Measurements from ENCODE around the gene SH2B3. TPM values are rescaled to one million over a fixed set of nuclear protein-coding genes. Genes with fewer than 3 reads are reported as not detected.

SH2B3 gene
- total and polyA plus RNA-seq, 2 donors from 2014 or later: 7.3 to 35.0 TPM

GRCh38 chr12:111469401-111469800, 63.7 kb downstream of the SH2B3 start:
- no peak for TF ChIP-seq CTCF (IDR thresholded peaks at IDR 0.05; ENCODE audit: borderline replicate concordance, extremely low read depth, insufficient read depth)
- Histone ChIP-seq H3K4me1 (ENCODE audit: control insufficient read depth in 2 of 3, insufficient read depth in 2 of 3, low read depth in 1 of 3, low read length in 3 of 3) (peaks cover 5 to 22% (median 6%) of the 10 kb centered on the region in 3 donors), H3K9ac (ENCODE audit: low read length in 3 of 3) (no peak overlapping the region), H3K27me3 (ENCODE audit: control insufficient read depth, insufficient read depth, low read length) (no peaks in the 10 kb centered on the region), H3K4me3 (ENCODE audit: low read length in 3 of 3) (no peak overlapping the region), H3K36me3 (ENCODE audit: control insufficient read depth in 2 of 3, insufficient read depth in 3 of 3, low read length in 3 of 3) (peaks cover 4 to 16% (median 7%) of the 10 kb centered on the region in 3 donors), H3K27ac (ENCODE audit: low read depth in 2 of 2, low read length in 2 of 2) (no peak overlapping the region), H3K9me3 (ENCODE audit: control insufficient read depth in 2 of 3, insufficient read depth in 1 of 3, low read length in 3 of 3) (no peaks in the 10 kb centered on the region)
- intact Hi-C loops (cut with DNase I): no loop called here
- FAIRE-seq (no peak), DNase-seq (no peak)

GRCh38 chr12:111471236-111471635, 65.5 kb downstream of the SH2B3 start:
- peak; percentile 72 for FAIRE-seq
- peak in 1 of 5 donors; percentile 44 for DNase-seq
- TF ChIP-seq CTCF (IDR thresholded peaks at IDR 0.05; ENCODE audit: borderline replicate concordance, extremely low read depth, insufficient read depth): no peak
- no peaks in the 10 kb centered on the region for H3K27me3 ChIP-seq (ENCODE audit: control insufficient read depth, insufficient read depth, low read length)
- H3K4me3 ChIP-seq (ENCODE audit: low read length in 3 of 3): no peak overlapping the region
- intact Hi-C loops (cut with DNase I): no loop called here
- H3K9me3 ChIP-seq (ENCODE audit: control insufficient read depth in 2 of 3, insufficient read depth in 1 of 3, low read length in 3 of 3): no peaks in the 10 kb centered on the region
- peaks cover 5 to 22% (median 6%) of the 10 kb centered on the region in 3 donors for H3K4me1 ChIP-seq (ENCODE audit: control insufficient read depth in 2 of 3, insufficient read depth in 2 of 3, low read depth in 1 of 3, low read length in 3 of 3)
- peaks cover 4 to 21% (median 11%) of the 10 kb centered on the region in 3 donors for H3K36me3 ChIP-seq (ENCODE audit: control insufficient read depth in 2 of 3, insufficient read depth in 3 of 3, low read length in 3 of 3)
- no peak overlapping the region for H3K9ac ChIP-seq (ENCODE audit: low read length in 3 of 3)
- H3K27ac ChIP-seq (ENCODE audit: low read depth in 2 of 2, low read length in 2 of 2): peak overlapping the region in 1 of 2 donors; percentile 30

GRCh38 chr12:111482462-111482861, 76.7 kb downstream of the SH2B3 start:
- no peak for TF ChIP-seq CTCF (IDR thresholded peaks at IDR 0.05; ENCODE audit: borderline replicate concordance, extremely low read depth, insufficient read depth)
- peak; percentile 29 for FAIRE-seq
- intact Hi-C loops (cut with DNase I): no loop called here
- no peaks in the 10 kb centered on the region for H3K9me3 ChIP-seq (ENCODE audit: control insufficient read depth in 2 of 3, insufficient read depth in 1 of 3, low read length in 3 of 3)
- no peaks in the 10 kb centered on the region for H3K27me3 ChIP-seq (ENCODE audit: control insufficient read depth, insufficient read depth, low read length)
- H3K27ac ChIP-seq (ENCODE audit: low read depth in 2 of 2, low read length in 2 of 2): no peak overlapping the region
- peaks cover 10 to 23% (median 15%) of the 10 kb centered on the region in 3 donors for H3K36me3 ChIP-seq (ENCODE audit: control insufficient read depth in 2 of 3, insufficient read depth in 3 of 3, low read length in 3 of 3)
- H3K9ac ChIP-seq (ENCODE audit: low read length in 3 of 3): no peak overlapping the region
- no peak overlapping the region for H3K4me3 ChIP-seq (ENCODE audit: low read length in 3 of 3)
- no peak for DNase-seq
- H3K4me1 ChIP-seq (ENCODE audit: control insufficient read depth in 2 of 3, insufficient read depth in 2 of 3, low read depth in 1 of 3, low read length in 3 of 3): no peaks in the 10 kb centered on the region

GRCh38 chr12:111488271-111488670, 82.5 kb downstream of the SH2B3 start:
- H3K4me1 ChIP-seq (ENCODE audit: control insufficient read depth in 2 of 3, insufficient read depth in 2 of 3, low read depth in 1 of 3, low read length in 3 of 3): peaks cover 0 to 9% (median 5%) of the 10 kb centered on the region in 3 donors
- no peak for TF ChIP-seq CTCF (IDR thresholded peaks at IDR 0.05; ENCODE audit: borderline replicate concordance, extremely low read depth, insufficient read depth)
- H3K27me3 ChIP-seq (ENCODE audit: control insufficient read depth, insufficient read depth, low read length): no peaks in the 10 kb centered on the region
- peaks cover 12 to 28% (median 19%) of the 10 kb centered on the region in 3 donors for H3K36me3 ChIP-seq (ENCODE audit: control insufficient read depth in 2 of 3, insufficient read depth in 3 of 3, low read length in 3 of 3)
- H3K9me3 ChIP-seq (ENCODE audit: control insufficient read depth in 2 of 3, insufficient read depth in 1 of 3, low read length in 3 of 3): no peaks in the 10 kb centered on the region
- H3K27ac ChIP-seq (ENCODE audit: low read depth in 2 of 2, low read length in 2 of 2): peak overlapping the region in 1 of 2 donors; percentile 1
- H3K9ac ChIP-seq (ENCODE audit: low read length in 3 of 3): peak overlapping the region in 1 of 3 donors; percentile 1
- FAIRE-seq (no peak), DNase-seq (peak in 1 of 5 donors; percentile 17)
- no peak overlapping the region for H3K4me3 ChIP-seq (ENCODE audit: low read length in 3 of 3)
- intact Hi-C loops (cut with DNase I): no loop called here
